SK-N-SH (cell line): ENCODE measurements around the gene VPS50. TPM values are rescaled to one million over a fixed set of nuclear protein-coding genes. Genes with fewer than 3 reads are reported as not detected.

Source experiments
- CTCF ChIA-PET: fragments of 300-600, 350-600 bp; formaldehyde crosslinking; extraction: SDS; loops from one replicate; lab custom pipeline; 2021; lab: Yijun Ruan, JAX
- POLR2A ChIA-PET: fragments of 350-600 bp; sonication (Branson Sonifier 250); formaldehyde crosslinking; extraction: SDS; loops from one replicate; lab custom pipeline; 2020; ENCODE audit warnings: antibody characterized with exemption, inconsistent platforms; lab: Yijun Ruan, JAX
- DNase-seq: peaks from one replicate; pipeline ENCODE4 v3.0.0; 2012
- H2AFZ ChIP-seq: fragments of 200-600 bp; sonication (generic); 2 replicates; pipeline ENCODE4 v1.8.1; 2016; ENCODE audit warnings: antibody characterized with exemption, mild to moderate bottlenecking, low read depth
- H3F3A ChIP-seq: fragments of 200-600 bp; sonication (generic); replicated peaks from 2 replicates; pipeline ENCODE3; 2016; ENCODE audit warnings: antibody characterized with exemption, mild to moderate bottlenecking; ENCODE audit not compliant: insufficient read depth
- H3K27ac ChIP-seq, 2 experiments: fragments of 200-500 bp in 1 of 2; fragments of 200-600 bp in 1 of 2; sonication (Bioruptor generic) in 1 of 2; sonication (generic), shearing (Covaris generic) in 1 of 2; 2 replicates each; pipeline versions ENCODE4 v1.5.1 to v1.6.1; 2014 to 2016; ENCODE audit warnings: low read depth in 2 of 2, inconsistent platforms in 1 of 2, low read length in 1 of 2, mild to moderate bottlenecking in 1 of 2, mixed read lengths in 1 of 2
- H3K27me3 ChIP-seq: fragments of 200-600 bp; sonication (generic), shearing (Covaris generic); 2 replicates; pipeline ENCODE4 v1.6.1; 2016; ENCODE audit warnings: mixed run types; ENCODE audit not compliant: insufficient read depth
- H3K36me3 ChIP-seq, 2 experiments: fragments of 200-500 bp in 1 of 2; fragments of 200-600 bp in 1 of 2; sonication (Bioruptor generic) in 1 of 2; sonication (generic) in 1 of 2; replicated peaks in 1 of 2; 2 replicates each; pipeline versions ENCODE3 to v1.5.1; 2014 to 2016; ENCODE audit warnings: low read length in 1 of 2, mild to moderate bottlenecking in 1 of 2; ENCODE audit not compliant: insufficient read depth in 2 of 2, control insufficient read depth in 1 of 2
- H3K4me1 ChIP-seq, 2 experiments: fragments of 200-500 bp in 1 of 2; fragments of 200-600 bp in 1 of 2; sonication (Bioruptor generic) in 1 of 2; sonication (generic), shearing (Covaris generic) in 1 of 2; 2 replicates each; pipeline versions ENCODE4 v1.5.1 to v1.6.1; 2014 to 2016; ENCODE audit warnings: low read depth in 1 of 2, low read length in 1 of 2, mixed run types in 1 of 2; ENCODE audit not compliant: insufficient read depth in 2 of 2, control insufficient read depth in 1 of 2
- H3K4me2 ChIP-seq: fragments of 200-600 bp; sonication (generic), shearing (Covaris generic); 2 replicates; pipeline ENCODE4 v1.6.1; 2017; ENCODE audit warnings: mixed run types
- H3K4me3 ChIP-seq, 2 experiments: fragments of 200-500 bp in 1 of 2; fragments of 200-600 bp in 1 of 2; sonication (Bioruptor generic) in 1 of 2; sonication (generic), shearing (Covaris generic) in 1 of 2; 2 replicates each; pipeline versions ENCODE4 v1.5.1 to v1.8.1; 2014 to 2016; ENCODE audit warnings: low read depth in 2 of 2, inconsistent platforms in 1 of 2, low read length in 1 of 2, mild to moderate bottlenecking in 1 of 2, mixed read lengths in 1 of 2, moderate library complexity in 1 of 2
- H3K79me2 ChIP-seq: fragments of 200-600 bp; sonication (generic); 2 replicates; pipeline ENCODE4 v1.8.1; 2017; ENCODE audit warnings: mild to moderate bottlenecking; ENCODE audit not compliant: insufficient read depth
- H3K9ac ChIP-seq: fragments of 200-600 bp; sonication (generic); 2 replicates; pipeline ENCODE4 v1.6.1; 2017; ENCODE audit warnings: mixed run types
- H3K9me2 ChIP-seq: fragments of 200-600 bp; sonication (generic); 2 replicates; pipeline ENCODE4 v1.6.1; 2017; ENCODE audit warnings: mixed run types
- H3K9me3 ChIP-seq: fragments of 200-600 bp; sonication (generic); 2 replicates; pipeline ENCODE4 v1.6.1; 2017; ENCODE audit warnings: mixed run types, mild to moderate bottlenecking, moderate library complexity
- H4K20me1 ChIP-seq: fragments of 200-600 bp; sonication (generic); 2 replicates; pipeline ENCODE4 v1.6.1; 2017; ENCODE audit warnings: mild to moderate bottlenecking, mixed run types; ENCODE audit not compliant: insufficient read depth
- CTCF ChIP-seq: fragments of 200-600 bp; sonication (generic); IDR thresholded peaks from 2 replicates; pipeline ENCODE4 v1.6.1; 2017; ENCODE audit warnings: antibody characterized with exemption, mild to moderate bottlenecking, moderate library complexity
- ELF1 ChIP-seq: IDR thresholded peaks from 2 replicates; pipeline ENCODE4 v1.4.0; 2012
- EP300 ChIP-seq, 2 experiments: IDR thresholded peaks; 2 replicates each; pipeline versions ENCODE4 v1.4.0 to v1.6.1; 2012; ENCODE audit warnings: borderline replicate concordance in 1 of 2, low read depth in 1 of 2, low read length in 1 of 2
- FOSL2 ChIP-seq: IDR thresholded peaks from 2 replicates; pipeline ENCODE4 v1.4.0; 2012; ENCODE audit warnings: low read depth, mild to moderate bottlenecking, moderate library complexity, borderline replicate concordance
- FOXJ3 ChIP-seq: sonication (generic); formaldehyde crosslinking; IDR thresholded peaks from 2 replicates; pipeline ENCODE4 v1.5.1; 2020; ENCODE audit warnings: mild to moderate bottlenecking, missing genetic modification reagents
- FOXM1 ChIP-seq: IDR thresholded peaks from 2 replicates; pipeline ENCODE4 v1.4.0; 2012; ENCODE audit warnings: low read depth, mild to moderate bottlenecking
- IRF3 ChIP-seq: fragments of 150-350 bp; IDR thresholded peaks from 2 replicates; pipeline ENCODE4 v1.6.1; 2016; ENCODE audit warnings: mild to moderate bottlenecking, low read depth, low read length
- JUND ChIP-seq: IDR thresholded peaks from 2 replicates; pipeline ENCODE4 v1.4.0; 2012
- MXI1 ChIP-seq: IDR thresholded peaks from 2 replicates; pipeline ENCODE4 v1.6.1; 2012; ENCODE audit warnings: mild to moderate bottlenecking, low read depth, low read length, improper control_type of control experiment
- RAD21 ChIP-seq: IDR thresholded peaks from 2 replicates; pipeline ENCODE4 v1.6.1; 2012; ENCODE audit warnings: mild to moderate bottlenecking, low read length
- RCOR1 ChIP-seq: fragments of 150-350 bp; IDR thresholded peaks from 2 replicates; pipeline ENCODE4 v1.6.1; 2017; ENCODE audit warnings: antibody characterized with exemption, low read length
- RFX5 ChIP-seq: IDR thresholded peaks from 2 replicates; pipeline ENCODE4 v1.6.1; 2012; ENCODE audit warnings: mild to moderate bottlenecking, improper control_type of control experiment, low read length
- RXRA ChIP-seq: IDR thresholded peaks from 2 replicates; pipeline ENCODE4 v1.4.0; 2012; ENCODE audit warnings: low read depth, mild to moderate bottlenecking, borderline replicate concordance
- SIN3A ChIP-seq: IDR thresholded peaks from 2 replicates; pipeline ENCODE4 v1.6.1; 2012; ENCODE audit warnings: low read depth, mild to moderate bottlenecking, low read length, moderate library complexity, borderline replicate concordance
- USF2 ChIP-seq: fragments of 150-350 bp; IDR thresholded peaks from 2 replicates; pipeline ENCODE4 v1.6.1; 2017; ENCODE audit warnings: antibody characterized with exemption, low read length, low read depth, borderline replicate concordance
- ZBTB33 ChIP-seq: IDR thresholded peaks from 2 replicates; pipeline ENCODE4 v1.4.0; 2012; ENCODE audit warnings: low read depth, borderline replicate concordance
- WGBS: methylation state at CpG from one replicate; pipeline ENCODE4 v1.1.6; 2017; ENCODE audit warnings: low lambda C conversion rate; 5-methylcytosine and 5-hydroxymethylcytosine counted together
- polyA plus RNA-seq, 3 experiments: library from polyadenylated mRNA; depleted of rRNA; stranded (reverse); fragments of >200 nt; gene quantifications; 2 replicates each; pipeline ENCODE4 v1.2.3, GENCODE V29; 2012
- TF ChIP-seq, protein P1 (sequence below): IDR thresholded peaks from 2 replicates; pipeline ENCODE4 v1.6.1; 2012; ENCODE audit warnings: mild to moderate bottlenecking, low read depth, low read length, moderate library complexity
- TF ChIP-seq, protein P2 (sequence below): IDR thresholded peaks from 2 replicates; pipeline ENCODE4; 2012

Gene VPS50
- polyA plus RNA-seq, 1 of the 3 experiments (the other 2 are of a cell fraction) = 9.1 TPM

DNA sequence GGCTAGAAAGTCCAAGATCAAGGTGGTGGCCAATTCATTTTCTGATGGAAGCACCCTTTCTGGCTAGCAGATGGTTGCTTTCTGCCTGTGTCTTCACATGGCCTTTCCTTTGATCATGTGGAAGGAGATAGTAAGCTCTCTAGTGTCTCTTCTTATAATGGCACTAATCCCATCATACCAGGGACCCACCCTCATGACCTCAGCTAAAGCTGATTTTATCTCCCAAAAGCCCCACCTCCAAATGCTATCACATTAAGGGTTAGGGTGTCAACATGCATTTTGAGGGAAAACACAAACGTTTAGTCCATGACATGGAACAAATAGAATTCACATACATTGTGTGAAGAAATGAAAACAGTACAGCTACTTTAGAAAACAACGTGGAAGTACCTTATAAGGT, 100.0 kb downstream of the VPS50 start:
- WGBS = 63% methylated on average over 2 of the region's 2 CpGs
- H3K27ac ChIP-seq = no peak overlapping the region
- H3K4me2 ChIP-seq = no peak overlapping the region
- H3K9me2 ChIP-seq = no peaks in the 10 kb centered on the region
- no peak for DNase-seq
- ChIA-PET CTCF (no interaction called here), POLR2A (no interaction called here)
- H2AFZ ChIP-seq = no peak overlapping the region
- H4K20me1 ChIP-seq = no peaks in the 10 kb centered on the region
- no peaks in the 10 kb centered on the region for H3K9me3 ChIP-seq
- H3K27me3 ChIP-seq = no peaks in the 10 kb centered on the region
- no peaks in the 10 kb centered on the region for H3K79me2 ChIP-seq
- H3K4me1 ChIP-seq = no peaks in the 10 kb centered on the region; a peak in 2 of 4 replicates
- peaks cover 11 to 12% of the 10 kb centered on the region in 2 experiments for H3K36me3 ChIP-seq
- no peaks in the 10 kb centered on the region for H3F3A ChIP-seq
- TF ChIP-seq JUND (no peak), RAD21 (no peak), SIN3A (no peak), RXRA (no peak), ELF1 (no peak), FOXM1 (no peak), IRF3 (no peak), RFX5 (no peak)
- TF ChIP-seq, all 33 proteins: peak for 0
- no peak overlapping the region for H3K9ac ChIP-seq
- no peak overlapping the region for H3K4me3 ChIP-seq

DNA sequence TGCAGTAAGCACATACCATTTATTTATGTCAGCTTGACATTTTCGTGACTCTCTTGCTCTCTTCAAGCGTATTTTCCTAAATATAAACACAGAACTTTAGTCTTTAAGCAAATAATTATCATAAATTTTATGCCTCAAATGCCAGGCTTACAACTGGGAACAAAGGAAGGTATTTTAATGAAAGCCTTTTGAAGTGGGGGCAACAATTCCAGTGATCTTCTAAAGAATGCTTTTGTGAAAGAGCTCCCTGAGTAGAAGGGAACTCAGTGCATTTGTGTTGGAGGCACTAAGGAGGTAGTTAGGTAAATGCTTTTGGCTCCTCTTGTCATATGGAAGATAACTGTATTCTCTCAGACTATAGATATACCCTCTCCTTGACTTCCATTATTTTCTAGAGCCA, 104.9 kb downstream of the VPS50 start:
- H3K9me2 ChIP-seq = no peaks in the 10 kb centered on the region
- 93% methylated on average over 2 of the region's 2 CpGs for WGBS
- H3K9ac ChIP-seq = no peak overlapping the region
- H3K27me3 ChIP-seq = no peaks in the 10 kb centered on the region
- no peaks in the 10 kb centered on the region for H3K79me2 ChIP-seq
- no peaks in the 10 kb centered on the region for H3F3A ChIP-seq
- no peak overlapping the region for H3K4me2 ChIP-seq
- POLR2A ChIA-PET = no interaction called here
- no peak for DNase-seq
- H3K9me3 ChIP-seq = no peaks in the 10 kb centered on the region
- CTCF ChIA-PET = interaction anchor here (1.2 to 1.9 kb wide), 4 partner anchors 10 to 91 kb away, joined by 4 to 5 read pairs (median 4); no protein-coding TSS in a partner anchor
- H3K4me3 ChIP-seq = no peak overlapping the region
- peaks cover 24 to 53% of the 10 kb centered on the region in 2 experiments for H3K36me3 ChIP-seq
- TF ChIP-seq CTCF (no peak), FOXJ3 (CRISPR knock-in tag) (no peak), USF2 (no peak), ZBTB33 (no peak), MXI1 (no peak), RCOR1 (no peak), EP300 (IDR thresholded peaks at IDR 0.05; ENCODE audit: borderline replicate concordance in 1 of 2, low read depth in 1 of 2, low read length in 1 of 2) (no peak), SIN3A (no peak), FOSL2 (no peak)
- TF ChIP-seq, protein P1, sequence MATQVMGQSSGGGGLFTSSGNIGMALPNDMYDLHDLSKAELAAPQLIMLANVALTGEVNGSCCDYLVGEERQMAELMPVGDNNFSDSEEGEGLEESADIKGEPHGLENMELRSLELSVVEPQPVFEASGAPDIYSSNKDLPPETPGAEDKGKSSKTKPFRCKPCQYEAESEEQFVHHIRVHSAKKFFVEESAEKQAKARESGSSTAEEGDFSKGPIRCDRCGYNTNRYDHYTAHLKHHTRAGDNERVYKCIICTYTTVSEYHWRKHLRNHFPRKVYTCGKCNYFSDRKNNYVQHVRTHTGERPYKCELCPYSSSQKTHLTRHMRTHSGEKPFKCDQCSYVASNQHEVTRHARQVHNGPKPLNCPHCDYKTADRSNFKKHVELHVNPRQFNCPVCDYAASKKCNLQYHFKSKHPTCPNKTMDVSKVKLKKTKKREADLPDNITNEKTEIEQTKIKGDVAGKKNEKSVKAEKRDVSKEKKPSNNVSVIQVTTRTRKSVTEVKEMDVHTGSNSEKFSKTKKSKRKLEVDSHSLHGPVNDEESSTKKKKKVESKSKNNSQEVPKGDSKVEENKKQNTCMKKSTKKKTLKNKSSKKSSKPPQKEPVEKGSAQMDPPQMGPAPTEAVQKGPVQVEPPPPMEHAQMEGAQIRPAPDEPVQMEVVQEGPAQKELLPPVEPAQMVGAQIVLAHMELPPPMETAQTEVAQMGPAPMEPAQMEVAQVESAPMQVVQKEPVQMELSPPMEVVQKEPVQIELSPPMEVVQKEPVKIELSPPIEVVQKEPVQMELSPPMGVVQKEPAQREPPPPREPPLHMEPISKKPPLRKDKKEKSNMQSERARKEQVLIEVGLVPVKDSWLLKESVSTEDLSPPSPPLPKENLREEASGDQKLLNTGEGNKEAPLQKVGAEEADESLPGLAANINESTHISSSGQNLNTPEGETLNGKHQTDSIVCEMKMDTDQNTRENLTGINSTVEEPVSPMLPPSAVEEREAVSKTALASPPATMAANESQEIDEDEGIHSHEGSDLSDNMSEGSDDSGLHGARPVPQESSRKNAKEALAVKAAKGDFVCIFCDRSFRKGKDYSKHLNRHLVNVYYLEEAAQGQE = no peak
- TF ChIP-seq, protein P2, sequence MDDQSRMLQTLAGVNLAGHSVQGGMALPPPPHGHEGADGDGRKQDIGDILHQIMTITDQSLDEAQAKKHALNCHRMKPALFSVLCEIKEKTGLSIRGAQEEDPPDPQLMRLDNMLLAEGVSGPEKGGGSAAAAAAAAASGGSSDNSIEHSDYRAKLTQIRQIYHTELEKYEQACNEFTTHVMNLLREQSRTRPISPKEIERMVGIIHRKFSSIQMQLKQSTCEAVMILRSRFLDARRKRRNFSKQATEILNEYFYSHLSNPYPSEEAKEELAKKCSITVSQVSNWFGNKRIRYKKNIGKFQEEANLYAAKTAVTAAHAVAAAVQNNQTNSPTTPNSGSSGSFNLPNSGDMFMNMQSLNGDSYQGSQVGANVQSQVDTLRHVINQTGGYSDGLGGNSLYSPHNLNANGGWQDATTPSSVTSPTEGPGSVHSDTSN = no peak
- H3K27ac ChIP-seq = no peak overlapping the region
- H2AFZ ChIP-seq = no peak overlapping the region
- H4K20me1 ChIP-seq = no peaks in the 10 kb centered on the region
- no peaks in the 10 kb centered on the region; a peak in 1 of 4 replicates for H3K4me1 ChIP-seq
